ENCODE data around the gene USP6NL. TPM values are rescaled to one million over a fixed set of nuclear protein-coding genes. Genes with fewer than 3 reads are reported as not detected.

The USP6NL gene
- total RNA-seq, 1 experiment from 2014 or later: 35.6 TPM

- no peak for DNase-seq
- intact Hi-C loops (cut with micrococcal nuclease; ENCODE audit: unreplicated experiment): no loop called here
- no peak for TF ChIP-seq CTCF (IDR thresholded peaks at IDR 0.05; ENCODE audit: insufficient read depth in 1 of 2, low read depth in 1 of 2, low read length in 1 of 2, severe bottlenecking in 1 of 2, unreplicated experiment in 1 of 2)
- H3K27ac Mint-ChIP-seq (ENCODE audit: unreplicated experiment): no peak overlapping the region
- CTCF ChIA-PET: no interaction called here
- POLR2A ChIA-PET: no interaction called here
- no peaks in the 10 kb centered on the region for H3K27me3 Mint-ChIP-seq (ENCODE audit: insufficient read depth, unreplicated experiment)
- peaks cover 16% of the 10 kb centered on the region for H3K4me1 Mint-ChIP-seq (ENCODE audit: low read depth, unreplicated experiment)
- H3K27me3 ChIP-seq (replicated peaks; ENCODE audit: control insufficient read depth, insufficient read depth, low read length): no peaks in the 10 kb centered on the region
- H3K36me3 ChIP-seq (ENCODE audit: control insufficient read depth, insufficient read depth, low read length): no peaks in the 10 kb centered on the region
- peaks cover 9% of the 10 kb centered on the region for H3K9me3 Mint-ChIP-seq (ENCODE audit: unreplicated experiment)
- BruUV-seq (replicated peaks): no TSS peak
- peaks cover 8% of the 10 kb centered on the region for H3K4me1 ChIP-seq
- H3K9me3 ChIP-seq: no peaks in the 10 kb centered on the region
- H3K36me3 Mint-ChIP-seq (ENCODE audit: insufficient read depth, unreplicated experiment): no peaks in the 10 kb centered on the region
- H3K4me3 Mint-ChIP-seq (ENCODE audit: unreplicated experiment): no peak overlapping the region
- no peak overlapping the region for H3K4me3 ChIP-seq (ENCODE audit: low read depth, low read length)
These were observed 25.4 kb upstream of the USP6NL start for GRCh38 chr10:11636697-11637303.

- H3K4me1 Mint-ChIP-seq (ENCODE audit: low read depth, unreplicated experiment): no peaks in the 10 kb centered on the region
- Histone ChIP-seq H3K4me3 (ENCODE audit: low read depth, low read length) (no peak overlapping the region), H3K36me3 (ENCODE audit: control insufficient read depth, insufficient read depth, low read length) (no peaks in the 10 kb centered on the region), H3K9me3 (no peaks in the 10 kb centered on the region), H3K4me1 (no peaks in the 10 kb centered on the region), H3K27me3 (replicated peaks; ENCODE audit: control insufficient read depth, insufficient read depth, low read length) (no peaks in the 10 kb centered on the region)
- H3K36me3 Mint-ChIP-seq (ENCODE audit: insufficient read depth, unreplicated experiment): no peaks in the 10 kb centered on the region
- TF ChIP-seq CTCF (IDR thresholded peaks at IDR 0.05; ENCODE audit: insufficient read depth in 1 of 2, low read depth in 1 of 2, low read length in 1 of 2, severe bottlenecking in 1 of 2, unreplicated experiment in 1 of 2): no peak
- no peak overlapping the region for H3K4me3 Mint-ChIP-seq (ENCODE audit: unreplicated experiment)
- no peaks in the 10 kb centered on the region for H3K27me3 Mint-ChIP-seq (ENCODE audit: insufficient read depth, unreplicated experiment)
- intact Hi-C loops (cut with micrococcal nuclease; ENCODE audit: unreplicated experiment): no loop called here
- POLR2A ChIA-PET: no interaction called here
- BruUV-seq (replicated peaks): no TSS peak
- no peak for DNase-seq
- H3K9me3 Mint-ChIP-seq (ENCODE audit: unreplicated experiment): no peaks in the 10 kb centered on the region
- no peak overlapping the region for H3K27ac Mint-ChIP-seq (ENCODE audit: unreplicated experiment)
- CTCF ChIA-PET: no interaction called here
These were observed 20.6 kb upstream of the USP6NL start for GRCh38 chr10:11631890-11632587.

- no peaks in the 10 kb centered on the region for H3K36me3 Mint-ChIP-seq (ENCODE audit: insufficient read depth, unreplicated experiment)
- H3K9me3 Mint-ChIP-seq (ENCODE audit: unreplicated experiment): no peaks in the 10 kb centered on the region
- no TSS peak for BruUV-seq (replicated peaks)
- no peaks in the 10 kb centered on the region for H3K9me3 ChIP-seq
- ChIA-PET POLR2A (no interaction called here), CTCF (no interaction called here)
- no peak overlapping the region for H3K4me3 Mint-ChIP-seq (ENCODE audit: unreplicated experiment)
- H3K4me1 ChIP-seq: no peaks in the 10 kb centered on the region
- H3K36me3 ChIP-seq (ENCODE audit: control insufficient read depth, insufficient read depth, low read length): no peaks in the 10 kb centered on the region
- no peak for TF ChIP-seq CTCF (IDR thresholded peaks at IDR 0.05; ENCODE audit: insufficient read depth in 1 of 2, low read depth in 1 of 2, low read length in 1 of 2, severe bottlenecking in 1 of 2, unreplicated experiment in 1 of 2)
- no peaks in the 10 kb centered on the region for H3K4me1 Mint-ChIP-seq (ENCODE audit: low read depth, unreplicated experiment)
- H3K27me3 Mint-ChIP-seq (ENCODE audit: insufficient read depth, unreplicated experiment): no peaks in the 10 kb centered on the region
- no peak overlapping the region for H3K27ac Mint-ChIP-seq (ENCODE audit: unreplicated experiment)
- intact Hi-C loops (cut with micrococcal nuclease; ENCODE audit: unreplicated experiment): no loop called here
- no peak overlapping the region for H3K4me3 ChIP-seq (ENCODE audit: low read depth, low read length)
- no peak for DNase-seq
- no peaks in the 10 kb centered on the region for H3K27me3 ChIP-seq (replicated peaks; ENCODE audit: control insufficient read depth, insufficient read depth, low read length)
These were observed 19.8 kb upstream of the USP6NL start for GRCh38 chr10:11631291-11631690.

Measured in Caco-2 (cell line).